Astrocyte (in vitro differentiated cells and primary cell): ENCODE results near the gene PKD1. TPM values are rescaled to one million over a fixed set of nuclear protein-coding genes. Genes with fewer than 3 reads are reported as not detected.

Experiments
- DNase-seq: peaks from one replicate; pipeline ENCODE4 v3.0.0-alpha.2; 2010; ENCODE audit warnings: low read depth
- FAIRE-seq: peaks from 2 replicates; lab custom pipeline; 2011; peaks lifted over from hg19 to GRCh38; lab: Jason Lieb, UNC
- H2AFZ ChIP-seq: 2 replicates; pipeline ENCODE4 v1.6.0; 2012; ENCODE audit warnings: low read depth, low read length, inconsistent platforms
- H3K27ac ChIP-seq: 2 replicates; pipeline ENCODE4 v1.5.1; 2011; ENCODE audit warnings: low read depth, low read length, inconsistent platforms
- H3K27me3 ChIP-seq: 2 replicates; pipeline ENCODE4 v1.6.0; 2011; ENCODE audit warnings: low read length, inconsistent platforms; ENCODE audit not compliant: insufficient read depth
- H3K36me3 ChIP-seq: 2 replicates; pipeline ENCODE4 v1.5.1; 2011; ENCODE audit warnings: low read length, inconsistent platforms; ENCODE audit not compliant: insufficient read depth
- H3K4me1 ChIP-seq: 2 replicates; pipeline ENCODE4 v1.5.1; 2011; ENCODE audit warnings: low read length, inconsistent platforms; ENCODE audit not compliant: insufficient read depth
- H3K4me2 ChIP-seq: 2 replicates; pipeline ENCODE4 v1.6.0; 2012; ENCODE audit warnings: low read length, inconsistent platforms
- H3K4me3 ChIP-seq: 2 replicates; pipeline ENCODE4 v1.5.1; 2011; ENCODE audit warnings: low read depth, mild to moderate bottlenecking, low read length, inconsistent platforms; ENCODE audit not compliant: insufficient read depth
- H3K79me2 ChIP-seq: 2 replicates; pipeline ENCODE4 v1.6.0; 2012; ENCODE audit warnings: mild to moderate bottlenecking, low read length, inconsistent platforms; ENCODE audit not compliant: insufficient read depth
- H3K9ac ChIP-seq: 2 replicates; pipeline ENCODE4 v1.6.0; 2012; ENCODE audit warnings: mild to moderate bottlenecking, low read length, inconsistent platforms
- H3K9me3 ChIP-seq: 2 replicates; pipeline ENCODE4 v1.5.1; 2012; ENCODE audit warnings: low read depth, mild to moderate bottlenecking, low read length, inconsistent platforms; ENCODE audit not compliant: insufficient read depth
- H4K20me1 ChIP-seq: 2 replicates; pipeline ENCODE4 v1.6.0; 2012; ENCODE audit warnings: low read length, inconsistent platforms; ENCODE audit not compliant: insufficient read depth
- H3K27ac Mint-ChIP-seq: one replicate; pipeline ENCODE4 v1.8.0; 2021; ENCODE audit warnings: mild to moderate bottlenecking, mixed read lengths; ENCODE audit not compliant: unreplicated experiment
- H3K27me3 Mint-ChIP-seq: one replicate; pipeline ENCODE4 v1.8.0; 2021; ENCODE audit warnings: low read depth, mixed read lengths; ENCODE audit not compliant: unreplicated experiment
- H3K36me3 Mint-ChIP-seq: one replicate; pipeline ENCODE4 v1.8.0; 2021; ENCODE audit warnings: low read depth, mixed read lengths; ENCODE audit not compliant: unreplicated experiment
- H3K4me1 Mint-ChIP-seq: one replicate; pipeline ENCODE4 v1.8.0; 2021; ENCODE audit warnings: low read depth, mixed read lengths; ENCODE audit not compliant: unreplicated experiment
- H3K4me3 Mint-ChIP-seq: one replicate; pipeline ENCODE4 v1.8.0; 2021; ENCODE audit warnings: mild to moderate bottlenecking, moderate library complexity, mixed read lengths; ENCODE audit not compliant: unreplicated experiment
- H3K9me3 Mint-ChIP-seq: one replicate; pipeline ENCODE4 v1.8.0; 2021; ENCODE audit warnings: mild to moderate bottlenecking, mixed read lengths; ENCODE audit not compliant: unreplicated experiment
- EZH2 ChIP-seq: IDR thresholded peaks from 2 replicates; pipeline ENCODE4 v1.6.1; 2012; ENCODE audit warnings: mild to moderate bottlenecking, low read length, inconsistent platforms; ENCODE audit not compliant: insufficient read depth
- total RNA-seq: library from RNA; stranded (reverse); gene quantifications from 2 replicates; pipeline ENCODE4 v1.2.1, GENCODE V29; 2021
- TF ChIP-seq, protein P1 (sequence below): IDR thresholded peaks from 2 replicates; pipeline ENCODE4 v1.5.1; 2011; ENCODE audit warnings: low read depth, mild to moderate bottlenecking, inconsistent platforms, low read length, moderate library complexity; ENCODE audit not compliant: insufficient read depth

The PKD1 gene
- total RNA-seq, 1 donor from 2014 or later: 112 TPM

- no peak overlapping the region for H3K27ac ChIP-seq
- no peaks in the 10 kb centered on the region for H3K79me2 ChIP-seq
- no peaks in the 10 kb centered on the region for H3K9me3 ChIP-seq
- Mint-ChIP-seq H3K27ac (no peak overlapping the region), H3K4me1 (no peaks in the 10 kb centered on the region), H3K36me3 (peaks cover 14% of the 10 kb centered on the region), H3K4me3 (no peak overlapping the region), H3K27me3 (no peaks in the 10 kb centered on the region), H3K9me3 (no peaks in the 10 kb centered on the region)
- H4K20me1 ChIP-seq: peaks cover 26% of the 10 kb centered on the region
- no peak overlapping the region for H2AFZ ChIP-seq
- H3K4me2 ChIP-seq: no peak overlapping the region
- H3K27me3 ChIP-seq: no peaks in the 10 kb centered on the region
- H3K36me3 ChIP-seq: no peaks in the 10 kb centered on the region
- TF ChIP-seq, protein P1, sequence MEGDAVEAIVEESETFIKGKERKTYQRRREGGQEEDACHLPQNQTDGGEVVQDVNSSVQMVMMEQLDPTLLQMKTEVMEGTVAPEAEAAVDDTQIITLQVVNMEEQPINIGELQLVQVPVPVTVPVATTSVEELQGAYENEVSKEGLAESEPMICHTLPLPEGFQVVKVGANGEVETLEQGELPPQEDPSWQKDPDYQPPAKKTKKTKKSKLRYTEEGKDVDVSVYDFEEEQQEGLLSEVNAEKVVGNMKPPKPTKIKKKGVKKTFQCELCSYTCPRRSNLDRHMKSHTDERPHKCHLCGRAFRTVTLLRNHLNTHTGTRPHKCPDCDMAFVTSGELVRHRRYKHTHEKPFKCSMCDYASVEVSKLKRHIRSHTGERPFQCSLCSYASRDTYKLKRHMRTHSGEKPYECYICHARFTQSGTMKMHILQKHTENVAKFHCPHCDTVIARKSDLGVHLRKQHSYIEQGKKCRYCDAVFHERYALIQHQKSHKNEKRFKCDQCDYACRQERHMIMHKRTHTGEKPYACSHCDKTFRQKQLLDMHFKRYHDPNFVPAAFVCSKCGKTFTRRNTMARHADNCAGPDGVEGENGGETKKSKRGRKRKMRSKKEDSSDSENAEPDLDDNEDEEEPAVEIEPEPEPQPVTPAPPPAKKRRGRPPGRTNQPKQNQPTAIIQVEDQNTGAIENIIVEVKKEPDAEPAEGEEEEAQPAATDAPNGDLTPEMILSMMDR: no peak
- no peak for TF ChIP-seq EZH2
- peaks cover 5% of the 10 kb centered on the region for H3K4me1 ChIP-seq
- DNase-seq: no peak
- H3K4me3 ChIP-seq: no peak overlapping the region
- no peak for FAIRE-seq
- H3K9ac ChIP-seq: no peak overlapping the region
Observed at GRCh38 chr16:2096853-2097595, 38.7 kb downstream of the PKD1 start.

DNA sequence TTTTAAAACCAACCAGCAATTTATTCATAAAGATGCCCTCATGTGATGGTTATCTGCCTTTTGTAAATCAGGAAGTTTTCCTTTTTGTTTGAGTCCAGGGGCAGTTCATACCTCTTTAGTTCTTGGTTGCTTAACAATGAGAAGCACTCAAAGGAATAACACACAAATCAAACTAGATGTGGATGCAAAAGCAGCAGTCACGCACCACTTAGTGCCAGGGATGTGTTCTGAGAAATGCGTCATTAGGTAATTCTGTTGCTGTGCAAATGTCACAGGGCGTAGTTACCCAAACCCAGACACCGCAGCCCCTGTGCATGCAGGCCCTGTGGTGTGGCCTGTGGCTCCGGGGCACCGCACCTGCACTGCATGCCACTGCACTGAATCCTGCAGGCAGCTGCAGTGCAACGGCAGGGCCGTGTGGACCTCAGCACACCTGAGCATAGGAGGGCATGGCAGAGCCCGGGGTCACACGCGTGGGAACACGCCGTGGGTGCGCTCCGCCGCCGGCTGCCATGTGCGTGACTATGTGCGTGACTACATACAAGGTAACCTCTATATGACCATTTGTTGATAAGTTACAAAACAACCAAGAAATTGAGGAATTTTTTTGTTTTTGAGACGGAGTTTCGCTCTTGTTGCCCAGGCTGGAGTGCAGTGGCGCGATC is 39.6 kb downstream of the PKD1 start:
- H3K27ac ChIP-seq: no peak overlapping the region
- H3K79me2 ChIP-seq: no peaks in the 10 kb centered on the region
- H4K20me1 ChIP-seq: peaks cover 33% of the 10 kb centered on the region
- no peak overlapping the region for H3K4me3 ChIP-seq
- DNase-seq (no peak), FAIRE-seq (no peak)
- H3K4me2 ChIP-seq: no peak overlapping the region
- no peak overlapping the region for H3K4me3 Mint-ChIP-seq
- no peak for TF ChIP-seq EZH2
- TF ChIP-seq, protein P1: no peak
- no peaks in the 10 kb centered on the region for H3K9me3 Mint-ChIP-seq
- H3K36me3 ChIP-seq: no peaks in the 10 kb centered on the region
- H3K9me3 ChIP-seq: no peaks in the 10 kb centered on the region
- no peak overlapping the region for H2AFZ ChIP-seq
- peaks cover 12% of the 10 kb centered on the region for H3K36me3 Mint-ChIP-seq
- no peaks in the 10 kb centered on the region for H3K27me3 Mint-ChIP-seq
- no peak overlapping the region for H3K9ac ChIP-seq
- no peak overlapping the region for H3K27ac Mint-ChIP-seq
- peaks cover 11% of the 10 kb centered on the region for H3K4me1 ChIP-seq
- H3K27me3 ChIP-seq: no peaks in the 10 kb centered on the region
- no peaks in the 10 kb centered on the region for H3K4me1 Mint-ChIP-seq
